T-helper 1 cell treated with Interleukin-12 subunit alpha and Interleukin-12 subunit beta and Interleukin-4 antibody, amounts not matched to agents 30 ng/mL and 1 ng/mL, for 36 hours (primary cell): ENCODE measurements around the gene HS1BP3. TPM values are rescaled to one million over a fixed set of nuclear protein-coding genes. Genes with fewer than 3 reads are reported as not detected.

Source experiments
- intact Hi-C: fragments of 100-400 bp; cut with micrococcal nuclease; formaldehyde crosslinking; loops from one replicate; pipeline ENCODE4 v1.15.1; 2024
- total RNA-seq: library from RNA; stranded (reverse); gene quantifications from 2 replicates; pipeline ENCODE4 v1.2.3, GENCODE V29; 2022

HS1BP3 gene
- total RNA-seq, 1 donor from 2014 or later: 14.1 TPM

DNA sequence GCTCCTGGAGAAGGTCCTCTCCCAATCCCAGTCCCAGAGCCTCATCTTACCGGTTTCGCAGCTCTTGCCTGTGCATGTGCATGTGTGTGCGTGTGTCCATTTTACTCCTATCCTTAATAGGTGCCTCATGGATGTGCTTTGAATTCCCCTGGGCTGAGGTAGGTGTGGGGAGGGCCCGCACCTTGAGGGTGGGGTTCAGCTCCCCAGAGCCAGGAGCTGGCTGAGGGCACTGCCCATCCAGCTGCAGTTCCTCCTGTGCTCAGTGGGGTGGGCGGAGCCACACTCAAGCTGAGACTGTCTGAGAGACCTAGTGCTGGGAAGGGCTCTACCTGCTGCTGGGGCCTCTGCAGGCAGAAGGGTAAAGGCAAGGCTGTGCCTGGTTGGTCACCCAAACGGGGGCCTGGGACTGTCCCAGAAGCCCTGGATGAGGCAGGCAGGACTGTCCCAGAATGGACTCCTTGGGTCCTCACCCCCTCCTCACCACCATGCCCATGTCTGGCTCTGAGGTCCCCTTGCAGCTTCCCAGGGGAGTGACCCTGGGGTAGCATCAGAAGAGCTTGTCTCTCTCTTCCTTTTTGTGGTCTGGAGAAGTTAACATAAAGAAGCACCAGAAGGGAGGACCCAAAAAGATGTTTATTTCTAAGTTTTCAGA, 24.9 kb upstream of the HS1BP3 start:
- intact Hi-C loops: no loop called here

DNA sequence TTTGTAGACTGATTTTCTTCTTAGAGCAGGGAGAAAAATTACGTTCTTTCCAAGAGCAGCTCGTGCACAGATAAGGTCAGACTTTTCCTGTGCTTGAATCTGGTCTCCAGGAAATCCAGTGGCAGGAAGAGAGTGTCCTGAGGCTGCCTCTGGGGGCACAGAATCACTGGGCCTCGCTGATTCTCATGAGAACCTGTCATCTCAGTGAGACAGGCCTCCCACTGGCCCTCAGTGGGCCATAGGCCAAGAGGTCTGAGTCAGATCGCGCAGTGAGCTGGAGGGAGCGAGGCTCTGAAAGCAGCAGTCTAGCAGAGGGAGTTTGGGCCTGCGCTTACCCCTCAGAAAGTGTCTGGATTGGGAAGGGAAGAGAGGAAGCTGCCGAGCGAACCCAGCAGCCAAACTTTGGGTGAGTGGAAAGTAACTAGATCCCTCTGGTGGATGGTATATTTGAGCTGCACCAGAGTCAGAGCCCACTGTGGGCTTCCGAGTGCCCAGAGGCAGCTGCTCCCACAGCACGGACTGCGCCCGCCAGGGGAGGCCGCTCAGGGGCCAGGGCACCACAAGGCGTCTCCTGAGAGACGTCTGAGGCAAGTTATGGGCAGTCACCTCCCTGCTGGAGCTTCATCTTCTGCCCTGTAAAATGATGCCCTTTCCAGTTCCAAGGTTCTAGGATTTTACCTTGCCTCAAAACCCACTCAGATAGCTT, 24.2 kb upstream of the HS1BP3 start:
- intact Hi-C loops: no loop called here

DNA sequence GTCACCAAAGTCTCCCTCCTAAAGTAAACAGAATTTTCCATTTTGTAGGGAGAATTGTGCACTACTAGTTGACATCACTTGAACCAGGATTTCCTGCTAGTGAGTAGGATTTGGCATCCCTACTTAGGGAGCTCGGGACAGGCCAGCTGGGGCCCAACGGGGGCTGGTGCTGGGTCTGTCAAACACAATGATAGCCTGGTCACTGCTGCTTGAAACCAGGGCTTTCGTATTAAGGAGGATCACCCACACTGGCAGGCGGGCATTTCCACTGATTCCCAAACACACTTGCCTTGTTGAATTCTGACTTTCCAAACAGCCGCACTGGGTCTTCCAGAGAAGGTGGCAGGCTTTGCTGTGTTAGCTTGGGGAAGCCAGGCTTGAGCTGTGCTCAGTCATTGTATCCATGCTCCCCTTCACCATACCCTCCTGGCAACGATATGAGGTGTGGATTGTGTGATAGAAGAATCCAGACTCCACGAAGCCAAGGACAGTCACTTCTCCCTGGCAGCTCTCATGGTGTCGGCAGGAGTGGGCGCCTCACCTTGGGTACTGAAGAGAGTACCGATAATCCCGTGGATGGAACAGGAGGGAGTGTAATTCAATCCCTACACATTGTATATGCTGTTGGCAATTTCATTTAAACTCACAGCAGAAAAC, 23.5 kb upstream of the HS1BP3 start:
- intact Hi-C loops: no loop called here

DNA sequence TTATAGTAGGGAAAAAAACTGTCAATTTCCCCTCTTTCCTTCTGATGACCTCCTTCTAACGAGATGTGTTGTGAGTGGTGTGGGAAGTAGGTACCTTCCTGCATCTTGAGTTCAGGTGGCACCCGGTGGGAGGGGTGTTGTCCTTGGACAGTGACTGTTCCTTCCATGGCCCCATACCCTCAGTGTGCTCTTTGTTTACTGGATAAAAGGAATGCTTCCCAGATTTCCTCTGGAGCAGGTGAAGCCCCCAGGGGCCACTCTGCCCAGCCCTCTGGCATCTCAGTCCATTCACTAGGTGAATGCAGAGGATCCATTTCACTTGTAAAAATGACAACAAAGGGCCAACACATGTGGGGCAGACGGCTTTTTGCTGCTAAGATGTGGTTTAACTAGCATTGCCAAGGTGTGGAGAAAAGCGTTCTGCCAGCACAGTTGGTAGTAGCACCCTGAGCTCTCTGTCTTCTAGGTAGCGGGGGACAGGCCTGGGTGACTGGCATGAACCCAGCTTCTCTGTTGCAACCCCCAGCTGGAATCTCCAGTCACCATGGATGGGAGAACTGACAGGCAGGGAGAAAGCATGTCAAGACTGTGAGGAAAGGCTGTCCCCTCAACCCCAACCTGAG, 22.9 kb upstream of the HS1BP3 start:
- intact Hi-C loops: no loop called here

DNA sequence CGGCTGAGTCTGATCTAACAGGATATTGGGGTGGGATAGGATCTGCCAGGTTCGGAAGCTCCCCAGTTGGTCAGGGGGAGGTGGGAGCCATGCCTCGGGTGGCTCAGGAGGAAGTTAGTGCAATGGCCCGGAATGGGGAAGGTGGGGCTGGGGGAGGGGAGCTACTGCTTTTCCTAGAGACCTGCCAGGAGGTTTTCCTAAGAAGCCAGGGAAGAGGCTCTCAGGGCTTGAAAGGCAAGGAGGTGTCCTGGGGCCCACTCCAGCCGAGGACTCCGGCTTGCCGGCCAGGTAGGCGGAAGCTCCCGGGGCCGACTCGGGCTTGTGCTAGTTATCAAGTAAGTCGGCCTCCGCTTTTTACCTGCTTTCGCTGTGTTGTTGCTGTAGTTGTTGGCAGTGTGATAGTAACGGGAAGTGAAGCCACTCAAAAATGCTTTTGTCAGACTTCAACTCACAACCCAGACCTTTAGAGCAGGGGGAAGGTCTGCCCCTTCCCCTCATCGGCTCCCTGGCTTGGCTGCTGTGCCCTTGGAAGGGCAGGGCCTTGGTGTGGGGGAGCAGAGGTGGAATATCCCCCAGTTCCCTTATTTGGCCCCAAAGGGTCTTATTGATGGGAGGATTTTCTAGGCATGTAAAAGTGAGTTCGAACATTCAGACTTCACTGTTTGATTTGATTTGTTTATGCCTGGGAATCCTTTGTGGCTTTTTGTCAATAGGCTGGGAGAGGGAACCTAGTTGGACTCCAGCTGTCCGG, 21.5 kb upstream of the HS1BP3 start:
- intact Hi-C loops: no loop called here

DNA sequence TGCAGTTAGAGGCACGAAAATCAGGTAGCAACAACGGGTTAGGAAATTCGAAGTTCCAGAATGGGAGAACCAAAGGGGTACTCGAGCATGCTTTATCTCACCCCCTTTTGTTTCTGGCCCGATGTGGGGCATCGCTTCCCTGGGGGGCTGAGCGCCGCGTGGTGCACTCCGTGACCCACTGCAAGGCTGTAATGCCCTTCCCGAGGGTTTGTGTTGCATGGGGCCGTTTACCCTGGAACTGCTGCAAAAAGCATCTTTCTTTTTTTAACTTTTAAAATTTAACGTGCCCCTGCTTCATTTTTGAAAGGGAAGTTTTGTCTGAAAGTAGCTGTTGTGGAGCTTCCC, 20.8 kb upstream of the HS1BP3 start:
- intact Hi-C loops: no loop called here

DNA sequence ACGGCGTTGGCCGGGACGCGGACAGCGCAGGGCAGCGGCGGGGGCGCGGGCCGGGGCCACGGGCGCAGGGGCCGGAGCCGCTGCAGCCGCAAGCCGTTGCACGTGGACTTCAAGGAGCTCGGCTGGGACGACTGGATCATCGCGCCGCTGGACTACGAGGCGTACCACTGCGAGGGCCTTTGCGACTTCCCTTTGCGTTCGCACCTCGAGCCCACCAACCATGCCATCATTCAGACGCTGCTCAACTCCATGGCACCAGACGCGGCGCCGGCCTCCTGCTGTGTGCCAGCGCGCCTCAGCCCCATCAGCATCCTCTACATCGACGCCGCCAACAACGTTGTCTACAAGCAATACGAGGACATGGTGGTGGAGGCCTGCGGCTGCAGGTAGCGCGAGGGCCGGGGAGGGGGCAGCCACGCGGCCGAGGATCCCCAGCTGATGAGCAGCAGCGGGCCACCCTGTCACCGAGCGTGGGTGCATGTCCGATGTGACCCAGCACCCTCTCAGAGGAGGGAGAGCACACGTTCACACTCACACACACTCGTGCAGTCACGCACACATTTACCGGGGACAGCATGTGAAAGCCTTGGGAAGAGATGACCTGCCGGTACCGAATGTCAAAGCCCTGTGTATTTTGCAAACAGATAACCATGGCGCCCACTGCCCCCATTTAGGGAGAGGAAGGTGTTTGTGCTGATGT, 20.3 kb upstream of the HS1BP3 start:
- intact Hi-C loops: no loop called here

DNA sequence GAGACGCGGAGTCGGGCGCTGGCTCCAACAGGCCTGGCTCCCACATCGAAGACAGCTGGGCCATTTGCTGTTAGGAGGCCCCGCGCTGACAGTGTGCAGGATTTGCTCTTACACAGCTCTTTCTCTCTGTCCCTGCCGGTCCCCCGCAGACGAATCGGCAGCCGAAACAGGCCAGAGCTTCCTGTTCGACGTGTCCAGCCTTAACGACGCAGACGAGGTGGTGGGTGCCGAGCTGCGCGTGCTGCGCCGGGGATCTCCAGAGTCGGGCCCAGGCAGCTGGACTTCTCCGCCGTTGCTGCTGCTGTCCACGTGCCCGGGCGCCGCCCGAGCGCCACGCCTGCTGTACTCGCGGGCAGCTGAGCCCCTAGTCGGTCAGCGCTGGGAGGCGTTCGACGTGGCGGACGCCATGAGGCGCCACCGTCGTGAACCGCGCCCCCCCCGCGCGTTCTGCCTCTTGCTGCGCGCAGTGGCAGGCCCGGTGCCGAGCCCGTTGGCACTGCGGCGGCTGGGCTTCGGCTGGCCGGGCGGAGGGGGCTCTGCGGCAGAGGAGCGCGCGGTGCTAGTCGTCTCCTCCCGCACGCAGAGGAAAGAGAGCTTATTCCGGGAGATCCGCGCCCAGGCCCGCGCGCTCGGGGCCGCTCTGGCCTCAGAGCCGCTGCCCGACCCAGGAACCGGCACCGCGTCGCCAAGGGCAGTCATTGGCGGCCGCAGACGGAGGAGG, 19.6 kb upstream of the HS1BP3 start:
- intact Hi-C loops: no loop called here

DNA sequence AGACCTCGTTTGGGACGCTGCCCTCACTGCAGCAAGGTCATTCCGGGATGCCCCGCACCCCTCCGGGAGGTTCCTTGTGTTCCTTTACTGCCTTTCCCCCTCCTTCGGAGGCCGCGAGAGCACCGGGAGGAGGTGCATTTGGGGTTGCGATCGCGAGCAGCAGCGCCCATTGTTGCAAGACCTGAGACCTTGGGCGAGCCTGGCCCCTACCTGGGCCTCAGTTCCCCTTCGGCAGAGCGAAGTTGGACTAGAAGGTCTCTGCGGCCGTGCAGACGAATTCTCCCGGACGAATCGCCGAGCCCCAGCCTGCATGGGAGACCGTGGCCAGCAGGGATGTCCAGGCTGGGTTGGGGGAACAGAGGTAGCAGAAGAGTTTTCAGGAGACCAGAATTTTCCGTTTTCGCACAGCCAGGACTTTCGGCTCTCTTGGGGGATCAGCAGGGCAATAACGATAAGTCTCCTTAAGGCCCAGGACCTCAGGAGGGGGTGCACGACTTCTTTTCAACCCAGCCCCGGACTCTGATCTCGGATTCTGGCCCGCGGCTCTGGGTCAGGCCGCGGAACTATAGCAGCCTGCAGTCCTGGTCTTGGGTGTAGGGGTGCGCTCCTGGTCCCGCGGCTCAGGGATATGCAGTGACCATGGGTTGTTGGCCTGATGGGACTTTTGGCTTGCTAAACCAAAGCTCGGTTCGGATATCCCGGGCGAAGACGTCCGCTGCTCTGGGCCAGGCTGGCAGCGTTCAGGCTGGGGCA, 18.8 kb upstream of the HS1BP3 start:
- intact Hi-C loops: no loop called here

DNA sequence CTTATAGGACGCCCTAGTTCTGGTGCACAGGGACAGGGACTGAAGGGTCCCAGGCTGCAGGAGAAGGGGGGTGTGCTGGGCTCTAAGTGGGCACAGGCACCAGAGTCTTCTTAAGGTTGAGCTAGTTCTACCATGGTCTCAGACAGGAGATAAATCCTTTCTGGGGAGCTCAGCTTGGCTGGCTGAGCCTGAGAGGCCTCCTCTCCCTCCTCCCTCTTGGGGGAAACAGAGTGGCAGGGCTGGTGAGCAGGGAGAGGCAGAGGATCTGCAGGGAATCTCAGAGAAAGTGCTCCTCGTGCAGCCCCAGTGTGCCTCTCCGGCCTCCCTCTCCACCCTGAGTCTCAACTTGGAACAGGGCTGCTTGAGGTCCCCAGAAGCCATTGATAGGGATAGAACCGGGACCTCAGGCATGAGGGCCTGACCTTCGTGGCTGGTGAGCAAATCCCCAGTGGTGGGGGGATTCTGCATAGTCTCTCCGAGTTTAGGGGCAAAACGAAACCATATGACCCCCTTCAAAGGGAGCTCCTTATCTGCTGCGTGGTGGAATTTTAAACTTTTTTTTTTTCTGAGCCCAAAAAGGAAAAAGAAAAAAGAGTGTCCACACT, 18.1 kb upstream of the HS1BP3 start:
- intact Hi-C loops: no loop called here

DNA sequence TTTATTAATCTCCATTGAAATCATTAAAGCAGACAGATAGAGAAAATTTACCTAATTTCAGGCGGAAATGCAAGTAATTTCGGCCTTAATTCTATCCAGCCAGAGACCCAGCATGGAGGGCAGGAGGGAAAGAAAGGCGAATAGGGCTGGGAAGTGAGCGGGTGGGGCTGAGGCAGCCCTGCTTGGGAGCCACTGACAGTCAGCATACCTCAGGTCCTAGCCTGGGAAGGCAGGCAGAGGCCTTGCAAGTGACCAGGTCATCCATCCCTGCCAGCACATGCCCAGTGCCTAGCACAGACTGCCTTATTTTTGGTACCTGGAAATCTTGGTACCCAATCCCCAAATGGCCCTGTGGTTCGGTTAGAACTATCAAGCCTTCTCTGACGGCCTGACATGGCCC, 17.6 kb upstream of the HS1BP3 start:
- intact Hi-C loops: no loop called here

DNA sequence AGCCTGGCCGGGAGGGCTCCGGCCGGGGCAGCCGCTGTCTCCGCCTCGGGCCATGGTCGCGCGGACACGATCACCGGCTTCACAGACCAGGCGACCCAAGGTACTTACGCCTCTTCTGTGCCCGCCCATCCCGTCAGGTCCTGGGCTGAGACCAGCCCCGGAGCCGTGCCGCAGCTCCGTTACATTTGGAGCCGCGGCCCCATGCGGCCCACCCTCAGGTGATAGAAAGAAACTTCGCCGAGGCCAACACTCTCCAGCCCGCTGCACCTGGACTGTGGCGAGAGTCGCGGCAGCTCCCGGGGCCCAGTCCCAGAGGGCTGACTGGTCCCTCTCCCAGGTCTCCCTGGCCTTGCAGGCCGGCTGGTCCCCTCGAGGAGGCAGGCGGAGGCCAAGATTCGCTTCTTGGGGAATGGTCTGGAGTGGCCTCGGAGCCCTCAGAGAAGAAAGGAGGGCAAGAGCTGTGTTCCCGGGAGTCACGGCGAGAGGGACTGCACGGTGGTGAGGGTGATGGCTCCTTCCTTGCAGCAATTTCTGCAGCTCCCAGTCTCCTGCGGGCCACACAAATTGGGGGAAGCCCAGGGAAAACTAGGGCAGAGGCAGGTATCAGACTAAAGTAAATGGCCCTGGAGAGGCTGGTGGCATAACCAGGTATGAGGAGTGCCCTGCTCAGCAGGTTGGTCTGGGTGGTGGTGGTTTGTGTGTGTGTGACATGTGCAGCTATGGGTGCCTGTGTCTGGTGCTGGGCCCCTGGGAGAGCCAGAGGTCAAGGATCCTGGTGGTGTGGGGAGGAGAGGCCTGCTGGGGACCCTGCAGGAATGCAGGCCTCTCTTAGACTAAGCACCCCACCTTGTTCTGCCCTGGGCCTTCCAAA, 16.9 kb upstream of the HS1BP3 start:
- intact Hi-C loops: no loop called here

DNA sequence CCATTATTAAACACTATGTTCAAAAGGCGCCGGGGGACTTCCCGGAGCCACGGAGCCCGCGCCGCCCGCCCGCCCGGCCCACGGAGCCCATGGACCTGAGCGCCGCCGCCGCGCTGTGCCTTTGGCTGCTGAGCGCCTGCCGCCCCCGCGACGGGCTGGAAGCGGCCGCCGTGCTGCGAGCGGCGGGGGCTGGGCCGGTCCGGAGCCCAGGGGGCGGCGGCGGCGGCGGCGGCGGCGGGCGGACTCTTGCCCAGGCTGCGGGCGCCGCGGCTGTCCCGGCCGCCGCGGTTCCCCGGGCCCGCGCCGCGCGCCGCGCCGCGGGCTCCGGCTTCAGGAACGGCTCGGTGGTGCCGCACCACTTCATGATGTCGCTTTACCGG, 16.2 kb upstream of the HS1BP3 start:
- intact Hi-C loops: no loop called here

DNA sequence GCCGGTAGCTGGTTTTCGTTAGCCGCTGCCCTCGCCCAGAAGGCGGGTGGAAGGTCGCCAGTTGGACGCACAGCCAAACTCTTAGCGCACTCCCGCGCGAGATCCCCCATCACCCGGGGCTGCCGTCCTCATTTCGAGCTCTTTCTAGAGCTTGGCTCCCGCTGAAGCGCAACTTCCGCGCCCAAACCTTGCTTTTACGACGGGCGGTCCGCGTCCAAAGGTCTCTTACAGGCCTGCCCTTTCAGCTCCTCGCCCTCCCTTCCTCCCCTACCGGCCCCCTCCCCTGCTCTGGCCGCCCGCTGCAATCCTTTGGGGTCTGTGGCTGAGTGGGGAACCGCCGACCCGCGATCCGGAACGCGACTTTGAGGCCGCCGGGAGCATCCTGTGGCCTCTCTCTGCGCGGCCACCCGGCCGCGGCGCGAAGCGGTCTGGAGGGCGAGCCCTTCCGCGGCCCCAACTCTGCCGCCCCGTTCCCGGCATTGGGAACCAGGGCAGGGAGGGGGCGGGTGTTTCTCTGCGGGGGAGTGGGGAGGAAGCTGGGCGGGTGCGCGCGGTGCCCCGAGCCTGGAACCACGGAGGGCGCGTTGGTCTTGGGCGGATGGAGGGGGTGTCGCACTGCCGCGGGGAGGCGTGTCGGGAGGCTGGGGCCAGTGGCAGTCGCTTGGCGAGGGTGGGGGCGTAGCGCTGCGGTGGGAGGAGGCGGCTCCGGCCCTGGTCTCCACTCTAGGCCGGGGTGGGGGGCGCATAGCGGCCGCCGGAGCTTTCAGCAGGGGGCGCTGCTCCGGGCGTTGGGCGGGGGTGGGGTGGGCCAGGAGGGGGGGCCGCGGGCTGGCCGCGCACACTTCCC, 15.6 kb upstream of the HS1BP3 start, which contains the start of gene GDF7:
Gene GDF7 (plus strand): TSS at position 841 of the 847 bp plus-strand sequence. CDS start 96 bp downstream, outside the sequence.
- intact Hi-C loops: no loop called here

DNA sequence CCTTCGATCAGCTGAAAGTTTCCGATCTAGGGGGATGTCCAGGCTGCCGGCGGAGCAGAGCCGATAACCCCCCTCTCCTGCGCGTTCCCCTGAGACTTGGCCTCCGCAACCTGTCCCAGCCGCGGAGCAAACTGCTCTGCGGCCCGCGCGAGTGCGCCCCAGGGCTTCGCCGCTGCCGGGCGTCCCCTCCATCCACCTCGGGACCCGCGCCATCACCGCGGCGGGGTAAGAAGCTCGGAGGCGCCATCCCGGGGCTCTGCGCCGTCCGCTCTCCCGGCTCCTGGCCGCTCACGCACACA, 15.1 kb upstream of the HS1BP3 start:
- intact Hi-C loops: no loop called here

DNA sequence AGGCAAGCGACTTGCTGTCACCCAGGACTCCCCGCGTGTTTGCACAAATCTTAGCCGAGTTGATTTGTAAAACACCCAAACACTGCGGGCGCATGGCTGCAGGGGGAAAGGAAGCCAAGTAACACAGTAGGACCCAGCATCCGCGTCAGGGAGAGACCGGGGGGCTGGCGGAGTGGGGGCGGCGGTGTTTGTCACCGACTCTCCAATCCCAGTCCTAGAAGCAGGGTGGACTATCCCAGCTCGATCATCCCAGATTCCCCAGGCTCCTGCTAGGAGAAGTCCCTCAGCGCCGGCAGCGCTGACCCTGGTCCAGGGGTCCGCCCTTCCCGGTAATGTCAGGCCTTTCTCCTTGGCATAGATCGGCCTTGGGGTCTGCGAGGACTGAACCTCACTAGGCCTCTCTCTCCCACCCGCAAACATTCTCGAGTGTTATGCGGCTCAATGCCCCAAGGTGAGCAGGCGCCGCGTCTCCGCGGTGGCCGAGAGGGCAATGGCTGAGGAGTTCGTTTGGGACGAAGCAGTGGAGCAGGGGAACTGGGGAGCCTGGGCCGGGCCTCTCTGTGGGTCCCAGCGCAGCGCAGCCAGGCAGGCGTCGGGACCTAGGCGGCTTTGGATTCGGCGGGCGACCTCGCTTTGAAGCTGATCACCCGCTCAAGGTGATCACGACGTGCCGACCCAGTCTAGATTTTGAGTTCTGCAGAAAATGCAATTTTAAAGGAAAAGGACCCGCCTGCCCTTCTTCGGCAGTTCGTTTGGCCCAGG, 14.5 kb upstream of the HS1BP3 start:
- intact Hi-C loops: no loop called here
